HG03060 (cell line): ENCODE data around the gene BCR.

Source experiments
- ATAC-seq: cut with Tn5 transposase; IDR thresholded peaks from one replicate; pipeline ENCODE4 v1.9.1; 2021; ENCODE audit warnings: low read depth, moderate number of reproducible peaks; ENCODE audit not compliant: unreplicated experiment

Gene BCR

GRCh38 chr22:23225724-23226496 lies 45.6 kb downstream of the BCR start:
- ATAC-seq, result no peak

- ATAC-seq, result no peak
Measured at GRCh38 chr22:23226497-23226850, 46.2 kb downstream of the BCR start.

- ATAC-seq, result no peak
Measured at GRCh38 chr22:23227380-23227779, 47.1 kb downstream of the BCR start.

GRCh38 chr22:23228503-23228902 lies 48.2 kb downstream of the BCR start:
- ATAC-seq, result no peak

- no peak for ATAC-seq
Measured at GRCh38 chr22:23229646-23230045, 49.3 kb downstream of the BCR start.

GRCh38 chr22:23230348-23231068 lies 50.2 kb downstream of the BCR start:
- ATAC-seq, result no peak

GRCh38 chr22:23231471-23232093 lies 51.3 kb downstream of the BCR start:
- ATAC-seq, result no peak

- ATAC-seq, result no peak
Measured at GRCh38 chr22:23232094-23232905, 52.0 kb downstream of the BCR start.

- ATAC-seq, result no peak
Measured at GRCh38 chr22:23233084-23233531, 52.8 kb downstream of the BCR start.

- no peak for ATAC-seq
Measured at GRCh38 chr22:23233752-23234408, 53.6 kb downstream of the BCR start.

GRCh38 chr22:23234409-23235161 lies 54.3 kb downstream of the BCR start:
- ATAC-seq, result no peak

GRCh38 chr22:23235425-23235824 lies 55.1 kb downstream of the BCR start:
- no peak for ATAC-seq

GRCh38 chr22:23236026-23236425 lies 55.7 kb downstream of the BCR start:
- ATAC-seq, result no peak

- no peak for ATAC-seq
Measured at GRCh38 chr22:23236440-23237184, 56.3 kb downstream of the BCR start.

GRCh38 chr22:23237201-23237798 lies 57.0 kb downstream of the BCR start:
- ATAC-seq, result no peak

GRCh38 chr22:23237841-23238240 lies 57.5 kb downstream of the BCR start:
- ATAC-seq, result no peak

GRCh38 chr22:23238707-23239106 lies 58.4 kb downstream of the BCR start:
- ATAC-seq, result no peak

- no peak for ATAC-seq
Measured at GRCh38 chr22:23239429-23239828, 59.1 kb downstream of the BCR start.
